Stimulated activated CD8-positive, alpha-beta memory T cell treated with anti-CD3 and anti-CD28 coated beads, Interleukin-4, amount 100 ng/mL, for 1 hour (primary cell): ENCODE results near the gene OCA2.

Experiments
- DNase-seq, 2 donors: peaks; one replicate each; pipeline ENCODE4 v3.0.0-alpha.2; 2020; ENCODE audit warnings: low read depth in 2 of 2, low spot score in 1 of 2

Gene OCA2

GRCh38 chr15:27873039-27873438 lies 226.1 kb downstream of the OCA2 start:
- no peak for DNase-seq

DNA sequence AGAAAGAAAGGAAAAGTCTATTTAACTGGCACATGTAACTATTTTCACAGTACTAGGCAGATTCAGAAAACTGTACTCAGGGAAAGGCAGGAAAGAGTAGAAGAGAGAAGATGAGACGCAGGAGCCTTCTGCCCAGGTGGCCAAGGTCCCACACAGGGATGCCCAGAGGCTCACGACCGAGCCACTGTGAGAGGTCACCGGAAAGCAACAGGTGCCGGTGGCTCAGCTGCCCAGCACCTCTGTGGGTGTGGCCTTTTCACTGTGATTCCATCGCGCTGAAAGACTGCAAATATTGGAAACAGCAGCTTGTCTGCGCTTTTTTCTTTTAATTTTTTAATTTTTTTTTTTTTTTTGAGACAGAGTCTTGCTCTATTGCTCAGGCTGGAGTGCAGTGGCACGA lies 226.8 kb downstream of the OCA2 start:
- DNase-seq = no peak

- no peak for DNase-seq
Observed at GRCh38 chr15:27871902-27872260, 227.2 kb downstream of the OCA2 start.

- DNase-seq = no peak
Observed at GRCh38 chr15:27871078-27871901, 227.8 kb downstream of the OCA2 start.

DNA sequence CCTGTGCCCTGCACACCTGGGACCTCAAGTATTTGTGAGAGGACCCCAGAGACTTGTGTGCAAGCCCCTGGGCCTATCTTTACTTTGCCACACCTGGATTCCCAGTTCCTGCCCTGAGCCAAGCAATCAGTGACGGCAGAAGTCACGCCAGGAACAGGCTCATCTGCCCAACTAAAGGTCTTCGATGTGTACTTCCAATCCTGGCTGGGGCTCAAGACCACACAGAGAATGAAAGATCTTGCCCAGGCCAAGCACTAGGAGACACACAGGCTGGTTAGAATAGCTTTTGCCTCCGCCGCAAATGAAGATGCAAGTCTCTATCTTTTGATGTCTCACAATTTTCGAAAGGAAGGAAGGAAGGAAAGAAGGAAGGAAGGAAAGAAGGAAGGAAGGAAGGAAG lies 228.8 kb downstream of the OCA2 start:
- DNase-seq = no peak

DNA sequence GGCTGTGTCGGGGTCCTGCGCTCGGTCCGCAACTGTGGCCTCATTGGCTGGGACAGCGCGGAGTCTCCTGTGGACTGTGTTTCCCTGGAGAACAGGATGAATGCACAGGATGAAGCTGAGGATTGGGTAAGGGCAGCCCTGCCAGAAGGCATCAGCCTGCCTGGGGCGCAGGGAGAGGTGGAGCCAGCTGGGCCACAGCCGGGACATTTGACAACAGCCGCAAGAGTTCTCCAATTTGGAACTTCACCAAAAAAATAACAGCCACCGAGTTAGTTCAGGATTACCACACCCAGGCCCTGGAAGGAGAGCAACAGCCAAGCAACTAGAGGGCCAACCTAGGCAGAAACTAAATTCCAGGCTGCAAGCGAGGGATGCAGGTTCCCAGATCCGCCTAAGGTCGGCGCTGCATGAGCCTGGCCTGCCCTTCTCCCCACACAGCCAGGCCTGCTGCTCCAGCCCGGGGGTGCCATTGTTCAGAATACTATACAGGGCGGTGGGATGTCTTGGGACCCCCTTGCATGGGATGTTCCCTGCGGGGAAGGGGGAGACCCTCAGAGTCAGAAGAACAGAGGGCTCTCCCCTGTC lies 229.3 kb downstream of the OCA2 start:
- no peak for DNase-seq

GRCh38 chr15:27868828-27869404 lies 230.2 kb downstream of the OCA2 start:
- no peak for DNase-seq

- no peak for DNase-seq
Observed at GRCh38 chr15:27867861-27868260, 231.3 kb downstream of the OCA2 start.

DNA sequence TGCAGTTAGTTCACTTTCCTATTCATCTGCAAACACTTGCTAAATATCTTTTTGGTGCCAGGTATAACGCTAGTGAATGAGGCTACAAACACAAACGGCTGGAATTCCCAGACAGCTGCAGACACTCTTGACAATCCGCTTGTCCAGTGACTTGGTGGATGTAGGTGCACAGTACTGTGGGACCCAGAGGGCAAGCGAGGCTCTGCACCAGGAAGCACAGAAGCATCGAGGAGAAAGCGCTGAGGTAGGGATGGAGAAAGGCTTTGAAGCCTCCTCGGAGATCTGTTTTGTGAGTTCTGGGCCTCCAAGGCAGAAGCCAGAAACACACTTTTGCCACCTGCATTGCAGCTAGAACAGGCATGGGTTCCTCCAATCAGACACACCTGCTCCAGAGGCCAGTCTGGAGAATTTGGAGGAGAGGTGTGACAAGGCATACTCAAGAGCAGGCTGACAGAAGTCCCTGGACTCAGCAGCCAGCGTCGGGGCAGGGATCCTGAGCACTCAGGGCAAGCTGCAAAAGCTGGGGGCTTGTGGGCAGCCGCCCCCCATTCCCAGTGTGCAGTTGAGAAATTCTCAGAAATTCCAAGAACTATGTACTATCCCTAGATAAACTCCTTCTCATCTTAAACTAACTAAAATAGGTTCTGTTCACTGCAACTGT lies 232.5 kb downstream of the OCA2 start:
- no peak for DNase-seq

DNA sequence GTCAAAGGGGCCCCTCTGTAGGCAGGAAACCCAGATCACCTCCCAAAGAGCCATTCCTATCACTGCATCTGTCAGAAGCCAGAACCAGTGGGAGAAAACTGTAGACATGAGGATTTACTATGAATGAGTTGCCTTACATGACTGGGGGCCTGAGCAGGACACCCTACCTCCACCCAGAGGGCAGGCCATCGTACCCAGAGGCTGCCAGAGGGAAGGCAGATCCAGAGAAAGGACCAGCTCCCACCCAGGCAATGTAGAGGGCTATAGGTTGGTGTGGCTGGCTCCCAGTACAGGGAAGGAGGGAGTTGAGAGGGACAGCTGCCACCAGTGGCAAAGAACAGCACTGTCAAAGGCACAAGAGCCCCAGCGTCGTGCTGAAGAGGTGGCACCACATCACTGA lies 233.2 kb downstream of the OCA2 start:
- no peak for DNase-seq

GRCh38 chr15:27865323-27865922 lies 233.7 kb downstream of the OCA2 start:
- DNase-seq = no peak

- DNase-seq = no peak
Observed at GRCh38 chr15:27864719-27865118, 234.4 kb downstream of the OCA2 start.

DNA sequence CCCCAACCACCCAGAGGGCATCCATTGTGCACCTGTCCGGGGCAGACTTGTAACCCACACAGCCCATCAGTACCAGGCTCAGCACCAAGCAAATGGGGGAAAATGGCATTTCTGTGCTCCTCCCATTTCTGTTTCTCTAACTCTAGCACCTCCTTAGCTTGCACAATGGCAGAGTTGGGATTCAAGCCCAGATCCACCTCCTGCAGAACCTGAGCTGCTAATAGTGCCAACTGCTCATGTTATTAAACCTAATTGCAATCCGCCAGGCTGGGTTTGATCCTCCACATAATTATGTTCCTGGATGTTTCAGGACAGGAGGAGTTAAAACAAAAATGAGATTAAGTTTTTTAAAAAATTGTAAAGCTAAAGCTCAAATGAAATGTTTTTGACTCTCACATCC lies 235.0 kb downstream of the OCA2 start:
- no peak for DNase-seq

- DNase-seq = no peak
Observed at GRCh38 chr15:27863000-27863399, 236.1 kb downstream of the OCA2 start.

GRCh38 chr15:27861171-27861570 lies 237.9 kb downstream of the OCA2 start:
- DNase-seq = no peak

GRCh38 chr15:27855137-27855536 lies 244.0 kb downstream of the OCA2 start:
- DNase-seq = no peak

- no peak for DNase-seq
Observed at GRCh38 chr15:27854601-27855000, 244.5 kb downstream of the OCA2 start.

DNA sequence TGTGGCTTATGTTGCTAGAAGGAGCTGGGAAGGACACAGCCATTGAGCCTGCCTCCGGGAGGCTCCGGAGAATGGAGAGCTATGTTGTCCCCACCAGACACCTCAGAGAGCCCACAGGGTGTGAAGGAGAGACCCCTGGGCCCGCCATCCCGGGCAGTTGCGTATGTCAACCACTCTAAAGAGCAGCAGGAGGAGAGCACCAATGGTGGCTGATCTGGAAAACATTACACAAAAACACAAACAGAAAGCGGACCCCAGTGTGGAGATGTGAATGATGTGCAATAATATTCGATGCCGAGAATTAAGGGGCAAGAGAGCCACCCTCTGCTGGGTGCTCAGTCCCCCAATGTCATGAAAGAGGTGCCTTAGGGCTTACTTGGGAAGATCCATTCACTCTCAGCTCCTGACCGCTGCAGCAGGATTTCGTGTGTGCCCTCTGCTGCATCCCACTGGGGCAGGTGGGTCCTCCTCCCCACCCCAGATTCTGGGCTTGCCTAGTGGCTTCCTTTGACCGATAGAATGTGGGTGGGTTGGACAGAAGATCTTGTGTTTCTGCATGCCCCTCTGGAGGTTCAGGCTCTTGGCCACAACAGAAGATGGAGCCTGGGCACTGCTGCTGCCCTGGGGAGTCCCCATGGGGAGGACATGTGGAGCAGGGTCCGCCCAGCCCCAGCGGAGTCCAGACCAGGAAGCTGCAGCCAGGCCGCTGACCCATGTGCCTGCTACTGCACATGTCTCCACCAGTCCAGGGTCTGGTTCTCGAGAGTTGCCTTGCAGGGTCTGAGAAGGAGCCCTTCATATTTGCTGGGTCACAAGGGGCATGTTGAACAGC lies 245.3 kb downstream of the OCA2 start:
- DNase-seq = no peak

GRCh38 chr15:27851858-27852210 lies 247.3 kb downstream of the OCA2 start:
- DNase-seq = no peak

GRCh38 chr15:27850981-27851857 lies 247.9 kb downstream of the OCA2 start:
- DNase-seq = no peak
